Tibial artery (tissue), 4 donors: ENCODE measurements around the gene PLCXD3.
A peak's percentile ranks its signal among the peaks of the same experiment; 100 is the strongest.

Source experiments
- DNase-seq, 2 donors: peaks; one replicate each; pipeline ENCODE4 v3.0.0-alpha.2; 2019
- H3K27ac ChIP-seq, 2 donors: fragments of 200-600 bp; sonication (generic) in 1 of 2; 1 replicate in 1 of 2; 2 replicates in 1 of 2; pipeline ENCODE4 v1.5.1; 2018 to 2019; ENCODE audit warnings: mild to moderate bottlenecking in 1 of 2
- H3K27me3 ChIP-seq, 2 donors: fragments of 200-600 bp; sonication (generic) in 1 of 2; one replicate each; pipeline versions ENCODE4 v1.5.1 to v1.6.0; 2016 to 2019
- H3K36me3 ChIP-seq, 3 donors: fragments of 200-600 bp; sonication (generic) in 2 of 3; one replicate each; pipeline ENCODE4 v1.5.1; 2016 to 2019; ENCODE audit warnings: mild to moderate bottlenecking in 2 of 3
- H3K4me1 ChIP-seq, 4 donors: fragments of 200-600 bp; sonication (generic) in 2 of 4; 1 replicate in 3 of 4; 2 replicates in 1 of 4; pipeline ENCODE4 v1.5.1; 2016 to 2019
- H3K4me3 ChIP-seq, 2 donors: fragments of 200-600 bp; sonication (generic) in 1 of 2; 1 replicate in 1 of 2; 2 replicates in 1 of 2; pipeline ENCODE4 v1.5.1; 2018 to 2019; ENCODE audit warnings: mild to moderate bottlenecking in 2 of 2
- H3K9me3 ChIP-seq, 3 donors: fragments of 200-600 bp; sonication (generic) in 1 of 3; one replicate each; pipeline ENCODE4 v1.5.1; 2016 to 2019
- intact Hi-C: fragments of 100-400 bp; cut with DNase I; formaldehyde crosslinking; loops from one replicate; pipeline ENCODE4 v1.15.0; 2023; ENCODE audit warnings: low total_unique reads
- TF ChIP-seq, protein P1 (sequence below), 2 experiments: fragments of 200-600 bp in 1 of 2; fragments of 450-650 bp in 1 of 2; IDR thresholded peaks; one replicate each; pipeline ENCODE4 v1.5.1; 2017 to 2019; ENCODE audit warnings: antibody characterized with exemption in 2 of 2, mild to moderate bottlenecking in 1 of 2, moderate library complexity in 1 of 2

The PLCXD3 gene

DNA sequence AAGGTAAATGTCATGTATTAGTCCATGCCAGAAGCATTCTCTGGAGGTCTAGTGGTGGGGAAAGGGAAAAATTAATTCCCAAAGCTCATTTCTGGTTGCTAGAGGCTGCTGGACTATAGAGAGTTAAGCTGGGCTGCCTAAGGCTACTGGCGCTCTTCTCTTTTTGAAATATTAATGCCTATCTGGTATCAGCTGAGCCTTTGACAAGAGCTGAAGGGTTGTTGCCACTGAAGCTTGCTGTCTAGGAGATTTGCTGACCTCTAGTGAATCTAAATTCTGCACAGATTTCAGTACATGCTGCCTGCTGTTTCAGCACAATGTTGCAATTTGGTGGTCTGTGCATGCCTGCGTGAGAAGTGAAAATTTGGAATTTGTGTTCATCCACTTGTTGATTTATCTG is 29.1 kb upstream of the PLCXD3 start:
- Histone ChIP-seq H3K27me3 (no peaks in the 10 kb centered on the region), H3K4me1 (no peaks in the 10 kb centered on the region), H3K36me3 (no peaks in the 10 kb centered on the region), H3K27ac (no peak overlapping the region), H3K4me3 (no peak overlapping the region), H3K9me3 (no peaks in the 10 kb centered on the region)
- TF ChIP-seq, protein P1, sequence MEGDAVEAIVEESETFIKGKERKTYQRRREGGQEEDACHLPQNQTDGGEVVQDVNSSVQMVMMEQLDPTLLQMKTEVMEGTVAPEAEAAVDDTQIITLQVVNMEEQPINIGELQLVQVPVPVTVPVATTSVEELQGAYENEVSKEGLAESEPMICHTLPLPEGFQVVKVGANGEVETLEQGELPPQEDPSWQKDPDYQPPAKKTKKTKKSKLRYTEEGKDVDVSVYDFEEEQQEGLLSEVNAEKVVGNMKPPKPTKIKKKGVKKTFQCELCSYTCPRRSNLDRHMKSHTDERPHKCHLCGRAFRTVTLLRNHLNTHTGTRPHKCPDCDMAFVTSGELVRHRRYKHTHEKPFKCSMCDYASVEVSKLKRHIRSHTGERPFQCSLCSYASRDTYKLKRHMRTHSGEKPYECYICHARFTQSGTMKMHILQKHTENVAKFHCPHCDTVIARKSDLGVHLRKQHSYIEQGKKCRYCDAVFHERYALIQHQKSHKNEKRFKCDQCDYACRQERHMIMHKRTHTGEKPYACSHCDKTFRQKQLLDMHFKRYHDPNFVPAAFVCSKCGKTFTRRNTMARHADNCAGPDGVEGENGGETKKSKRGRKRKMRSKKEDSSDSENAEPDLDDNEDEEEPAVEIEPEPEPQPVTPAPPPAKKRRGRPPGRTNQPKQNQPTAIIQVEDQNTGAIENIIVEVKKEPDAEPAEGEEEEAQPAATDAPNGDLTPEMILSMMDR (IDR thresholded peaks at IDR 0.05): no peak
- no peak for DNase-seq
- intact Hi-C loops: no loop called here

DNA sequence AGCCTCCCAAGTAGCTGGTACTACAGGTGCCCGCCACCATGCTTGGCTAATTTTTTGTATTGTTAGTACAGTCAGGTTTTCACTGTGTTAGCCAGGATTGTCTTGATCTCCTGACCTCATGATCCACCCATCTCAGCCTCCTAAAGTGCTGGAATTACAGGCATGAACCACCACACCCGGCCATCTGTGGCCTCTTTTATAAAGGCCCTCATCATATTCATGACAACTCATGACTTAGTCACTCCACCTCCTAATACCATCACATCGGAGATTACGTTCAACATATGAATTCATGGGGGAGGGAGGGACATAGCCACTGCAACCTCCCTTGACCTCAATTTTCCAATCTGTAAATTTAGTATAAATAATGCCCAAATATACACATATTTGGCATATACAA is 27.2 kb upstream of the PLCXD3 start:
- intact Hi-C loops: no loop called here
- Histone ChIP-seq H3K27me3 (no peaks in the 10 kb centered on the region), H3K4me1 (no peaks in the 10 kb centered on the region), H3K4me3 (no peak overlapping the region), H3K9me3 (no peaks in the 10 kb centered on the region), H3K27ac (no peak overlapping the region), H3K36me3 (no peaks in the 10 kb centered on the region)
- TF ChIP-seq, protein P1 (IDR thresholded peaks at IDR 0.05): no peak
- DNase-seq: no peak

DNA sequence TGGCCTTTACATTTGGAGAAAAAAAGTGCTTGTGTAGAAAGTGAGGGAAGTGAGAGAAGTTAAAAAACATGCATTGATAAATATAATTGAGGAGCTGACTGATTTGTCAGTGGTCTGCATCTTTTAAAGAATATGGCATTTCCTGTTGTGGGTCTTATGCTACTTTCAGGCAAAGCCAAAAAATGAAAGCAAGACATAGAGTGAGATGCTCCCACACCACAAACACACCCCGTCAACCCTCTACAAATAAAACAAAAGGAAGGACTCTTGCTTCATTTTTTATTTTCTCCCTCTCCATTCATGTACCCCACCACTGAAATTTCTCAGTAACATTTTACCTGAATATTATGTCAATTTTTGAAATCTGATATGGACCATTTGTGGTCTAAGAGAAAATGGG is 22.1 kb upstream of the PLCXD3 start:
- TF ChIP-seq, protein P1 (IDR thresholded peaks at IDR 0.05): no peak
- Histone ChIP-seq H3K27me3 (no peaks in the 10 kb centered on the region), H3K4me1 (peaks cover 0 to under 1% (median 0%) of the 10 kb centered on the region in 4 donors), H3K4me3 (no peak overlapping the region), H3K36me3 (no peaks in the 10 kb centered on the region), H3K9me3 (peaks cover 0 to 8% (median 0%) of the 10 kb centered on the region in 3 donors), H3K27ac (no peak overlapping the region)
- intact Hi-C loops: no loop called here
- DNase-seq: no peak

DNA sequence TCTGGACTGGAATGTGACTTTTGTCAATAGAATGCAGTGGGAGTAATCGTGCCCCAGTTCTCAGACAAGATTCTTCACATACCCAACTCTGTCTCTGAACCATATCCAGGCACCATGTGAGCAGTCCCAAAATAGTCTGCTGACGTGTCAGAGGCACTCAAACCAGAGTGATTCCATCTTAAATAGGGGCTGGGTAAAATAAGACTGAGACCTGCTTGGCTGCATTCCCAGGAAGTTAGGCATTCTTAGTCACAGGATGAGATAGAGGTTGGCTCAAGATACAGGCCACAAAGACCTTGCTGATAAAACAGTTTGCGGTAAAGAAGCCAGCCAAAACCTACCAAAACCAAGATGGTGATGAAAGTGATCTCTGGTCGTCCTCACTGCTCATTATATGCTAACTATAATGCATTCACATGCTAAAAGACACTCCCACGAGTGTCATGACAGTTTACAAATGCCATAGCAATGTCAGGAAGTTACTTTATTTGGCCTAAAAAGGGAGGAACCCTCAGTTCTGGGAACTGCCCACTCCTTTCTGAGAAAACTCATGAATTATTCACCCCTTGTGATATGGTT is 16.9 kb upstream of the PLCXD3 start:
- Histone ChIP-seq H3K9me3 (peaks cover 0 to 8% (median 0%) of the 10 kb centered on the region in 3 donors), H3K27ac (no peak overlapping the region), H3K27me3 (no peaks in the 10 kb centered on the region), H3K36me3 (no peaks in the 10 kb centered on the region), H3K4me1 (peaks cover 0 to 6% (median 0%) of the 10 kb centered on the region in 4 donors), H3K4me3 (no peak overlapping the region)
- TF ChIP-seq, protein P1 (IDR thresholded peaks at IDR 0.05): no peak
- intact Hi-C loops: no loop called here
- DNase-seq: peak in 1 of 2 donors; percentile 61

DNA sequence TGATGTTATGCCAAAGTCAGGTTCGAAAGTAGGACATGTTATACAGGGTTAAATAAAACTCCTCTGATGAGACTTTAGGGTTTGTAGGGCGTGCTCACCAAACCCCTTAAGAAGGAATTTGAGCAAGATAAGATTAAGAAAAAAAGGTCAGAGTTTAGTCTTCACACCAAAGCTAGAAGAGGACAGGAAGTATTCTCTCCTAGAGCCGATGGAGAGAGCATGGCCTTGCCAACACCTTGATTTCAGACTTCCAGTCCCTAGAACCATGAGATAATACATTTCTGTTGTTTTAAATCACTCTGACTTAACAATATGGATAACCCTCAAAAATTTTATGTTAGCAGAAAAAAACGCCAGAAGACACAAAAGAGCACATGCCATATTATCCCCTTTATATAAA is 16.3 kb upstream of the PLCXD3 start:
- no peak for DNase-seq
- TF ChIP-seq, protein P1 (IDR thresholded peaks at IDR 0.05): no peak
- Histone ChIP-seq H3K4me1 (peaks cover 0 to 6% (median 0%) of the 10 kb centered on the region in 4 donors), H3K27ac (no peak overlapping the region), H3K9me3 (peaks cover 0 to 8% (median 0%) of the 10 kb centered on the region in 3 donors), H3K4me3 (no peak overlapping the region), H3K36me3 (no peaks in the 10 kb centered on the region), H3K27me3 (no peaks in the 10 kb centered on the region)
- intact Hi-C loops: no loop called here

DNA sequence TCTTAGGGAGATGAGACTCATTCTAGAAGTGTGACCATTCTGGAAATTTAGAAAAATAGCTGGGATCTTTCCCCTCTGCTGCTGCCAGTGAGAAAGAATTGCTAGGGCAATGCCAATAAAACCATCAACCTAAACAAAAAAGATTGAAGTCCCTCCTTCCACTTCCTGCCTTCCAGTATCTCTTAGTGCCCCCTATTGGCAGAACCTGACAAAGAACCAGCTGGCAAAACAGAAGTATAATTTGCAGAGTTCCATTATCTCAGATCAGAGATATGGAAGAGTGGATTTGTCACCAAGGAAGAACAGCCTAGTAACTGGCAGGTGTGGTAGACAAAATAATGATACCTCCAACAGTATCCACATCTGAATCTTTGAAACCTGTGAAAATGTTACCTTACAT is 13.8 kb upstream of the PLCXD3 start:
- TF ChIP-seq, protein P1 (IDR thresholded peaks at IDR 0.05): no peak
- Histone ChIP-seq H3K27ac (no peak overlapping the region), H3K4me1 (peaks cover 0 to 6% (median 0%) of the 10 kb centered on the region in 4 donors), H3K4me3 (no peak overlapping the region), H3K9me3 (peaks cover 0 to 8% (median 0%) of the 10 kb centered on the region in 3 donors), H3K27me3 (no peaks in the 10 kb centered on the region), H3K36me3 (no peaks in the 10 kb centered on the region)
- no peak for DNase-seq
- intact Hi-C loops: no loop called here
